Measurements from ENCODE around the gene TPST1.

- TF ChIP-seq, protein P1, sequence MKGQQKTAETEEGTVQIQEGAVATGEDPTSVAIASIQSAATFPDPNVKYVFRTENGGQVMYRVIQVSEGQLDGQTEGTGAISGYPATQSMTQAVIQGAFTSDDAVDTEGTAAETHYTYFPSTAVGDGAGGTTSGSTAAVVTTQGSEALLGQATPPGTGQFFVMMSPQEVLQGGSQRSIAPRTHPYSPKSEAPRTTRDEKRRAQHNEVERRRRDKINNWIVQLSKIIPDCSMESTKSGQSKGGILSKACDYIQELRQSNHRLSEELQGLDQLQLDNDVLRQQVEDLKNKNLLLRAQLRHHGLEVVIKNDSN (IDR thresholded peaks at IDR 0.05), result no peak
- TF ChIP-seq, protein P2, sequence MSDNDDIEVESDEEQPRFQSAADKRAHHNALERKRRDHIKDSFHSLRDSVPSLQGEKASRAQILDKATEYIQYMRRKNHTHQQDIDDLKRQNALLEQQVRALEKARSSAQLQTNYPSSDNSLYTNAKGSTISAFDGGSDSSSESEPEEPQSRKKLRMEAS (IDR thresholded peaks at IDR 0.05), result no peak
- TF ChIP-seq, protein P3, sequence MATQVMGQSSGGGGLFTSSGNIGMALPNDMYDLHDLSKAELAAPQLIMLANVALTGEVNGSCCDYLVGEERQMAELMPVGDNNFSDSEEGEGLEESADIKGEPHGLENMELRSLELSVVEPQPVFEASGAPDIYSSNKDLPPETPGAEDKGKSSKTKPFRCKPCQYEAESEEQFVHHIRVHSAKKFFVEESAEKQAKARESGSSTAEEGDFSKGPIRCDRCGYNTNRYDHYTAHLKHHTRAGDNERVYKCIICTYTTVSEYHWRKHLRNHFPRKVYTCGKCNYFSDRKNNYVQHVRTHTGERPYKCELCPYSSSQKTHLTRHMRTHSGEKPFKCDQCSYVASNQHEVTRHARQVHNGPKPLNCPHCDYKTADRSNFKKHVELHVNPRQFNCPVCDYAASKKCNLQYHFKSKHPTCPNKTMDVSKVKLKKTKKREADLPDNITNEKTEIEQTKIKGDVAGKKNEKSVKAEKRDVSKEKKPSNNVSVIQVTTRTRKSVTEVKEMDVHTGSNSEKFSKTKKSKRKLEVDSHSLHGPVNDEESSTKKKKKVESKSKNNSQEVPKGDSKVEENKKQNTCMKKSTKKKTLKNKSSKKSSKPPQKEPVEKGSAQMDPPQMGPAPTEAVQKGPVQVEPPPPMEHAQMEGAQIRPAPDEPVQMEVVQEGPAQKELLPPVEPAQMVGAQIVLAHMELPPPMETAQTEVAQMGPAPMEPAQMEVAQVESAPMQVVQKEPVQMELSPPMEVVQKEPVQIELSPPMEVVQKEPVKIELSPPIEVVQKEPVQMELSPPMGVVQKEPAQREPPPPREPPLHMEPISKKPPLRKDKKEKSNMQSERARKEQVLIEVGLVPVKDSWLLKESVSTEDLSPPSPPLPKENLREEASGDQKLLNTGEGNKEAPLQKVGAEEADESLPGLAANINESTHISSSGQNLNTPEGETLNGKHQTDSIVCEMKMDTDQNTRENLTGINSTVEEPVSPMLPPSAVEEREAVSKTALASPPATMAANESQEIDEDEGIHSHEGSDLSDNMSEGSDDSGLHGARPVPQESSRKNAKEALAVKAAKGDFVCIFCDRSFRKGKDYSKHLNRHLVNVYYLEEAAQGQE (IDR thresholded peaks at IDR 0.05; ENCODE audit: low read depth), result no peak
- TF ChIP-seq EP300 (IDR thresholded peaks at IDR 0.05; ENCODE audit: borderline replicate concordance), result no peak
- no peak for TF ChIP-seq FOXM1 (IDR thresholded peaks at IDR 0.05; ENCODE audit: borderline replicate concordance, low read depth)
- no peak for TF ChIP-seq EGR1 (IDR thresholded peaks at IDR 0.05)
- no peak for TF ChIP-seq TAF1 (IDR thresholded peaks at IDR 0.05; ENCODE audit: low read depth)
Measured at GRCh38 chr7:66190504-66190857, 14.7 kb upstream of the TPST1 start.

Measured in Ishikawa (cell line).